GM19372 (cell line): ENCODE measurements around the gene CMSS1.

Experiments
- ATAC-seq: cut with Tn5 transposase; IDR thresholded peaks from one replicate; pipeline ENCODE4 v1.9.1; 2021; ENCODE audit warnings: mild to moderate bottlenecking, low read depth, moderate library complexity; ENCODE audit not compliant: unreplicated experiment

The CMSS1 gene

GRCh38 chr3:99954914-99955644, 137.4 kb downstream of the CMSS1 start:
- ATAC-seq = no peak

DNA sequence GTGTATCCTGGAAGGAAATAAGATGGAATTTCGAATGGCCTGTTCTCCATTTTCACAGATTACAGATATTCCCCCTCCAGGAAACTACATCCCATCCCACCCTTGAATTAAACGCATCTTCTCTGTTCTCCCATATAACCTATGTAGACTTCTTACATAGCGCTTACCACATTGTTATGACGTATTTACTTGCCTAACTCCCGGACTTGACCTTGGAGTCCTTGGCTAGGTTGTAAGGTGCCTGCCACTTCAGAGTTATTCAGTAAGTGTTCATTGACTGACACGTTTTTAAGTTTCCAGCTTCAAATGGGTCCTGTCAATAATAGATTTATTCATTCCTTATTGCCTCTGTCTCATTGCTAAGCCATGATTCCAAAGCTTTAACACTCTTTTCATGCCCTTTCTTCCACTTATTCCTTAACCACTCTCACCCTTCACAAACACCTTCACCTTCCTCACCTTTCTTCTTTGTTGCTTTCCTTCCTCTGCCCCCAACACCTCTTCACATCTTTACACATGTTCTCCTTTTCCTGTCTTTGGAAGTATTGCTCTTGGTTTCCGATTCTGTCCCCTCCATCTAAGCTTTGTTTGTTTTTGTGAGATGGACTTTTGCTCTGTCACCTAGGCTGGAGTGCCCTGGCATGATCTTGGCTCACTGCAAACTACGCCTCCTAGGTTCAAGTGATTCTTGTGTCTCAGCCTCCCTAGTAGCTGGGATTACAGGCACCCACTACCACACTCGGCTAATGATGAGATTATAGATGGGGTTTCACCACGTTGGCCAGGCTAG, 138.3 kb downstream of the CMSS1 start:
- ATAC-seq = no peak

DNA sequence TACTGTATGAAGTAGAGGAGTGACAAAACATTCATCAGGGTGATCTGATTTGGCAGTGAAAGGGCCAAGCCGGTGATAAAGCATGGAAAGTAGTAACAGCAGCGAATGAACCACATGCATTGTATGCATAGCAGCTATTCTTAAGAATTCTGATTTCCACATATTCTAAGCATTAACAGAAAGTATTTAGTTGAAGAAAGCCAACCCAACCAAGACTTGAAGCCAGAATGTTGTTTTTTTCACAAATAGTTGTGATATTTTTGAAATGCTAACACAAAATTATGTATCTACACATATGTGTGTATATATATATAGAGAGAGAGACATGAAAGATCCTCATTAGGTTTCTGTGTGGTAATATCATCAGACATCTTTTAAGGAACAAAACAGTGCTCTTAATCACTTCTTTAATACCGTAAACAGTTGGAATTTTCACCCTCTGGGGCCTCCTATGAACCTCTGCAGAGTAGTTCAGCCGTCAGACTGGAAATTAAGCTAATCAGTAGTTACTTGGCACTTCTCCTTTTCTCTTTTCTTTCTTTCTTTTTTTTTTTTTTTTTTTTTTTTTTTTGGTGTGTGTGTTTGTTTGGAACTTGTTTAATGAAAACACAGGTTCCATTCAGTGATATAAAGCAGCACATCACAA, 139.6 kb downstream of the CMSS1 start:
- ATAC-seq = no peak

GRCh38 chr3:99958222-99958912, 140.7 kb downstream of the CMSS1 start:
- no peak for ATAC-seq

GRCh38 chr3:99960123-99960878, 142.6 kb downstream of the CMSS1 start:
- ATAC-seq = no peak

GRCh38 chr3:99960941-99961340, 143.3 kb downstream of the CMSS1 start:
- no peak for ATAC-seq

DNA sequence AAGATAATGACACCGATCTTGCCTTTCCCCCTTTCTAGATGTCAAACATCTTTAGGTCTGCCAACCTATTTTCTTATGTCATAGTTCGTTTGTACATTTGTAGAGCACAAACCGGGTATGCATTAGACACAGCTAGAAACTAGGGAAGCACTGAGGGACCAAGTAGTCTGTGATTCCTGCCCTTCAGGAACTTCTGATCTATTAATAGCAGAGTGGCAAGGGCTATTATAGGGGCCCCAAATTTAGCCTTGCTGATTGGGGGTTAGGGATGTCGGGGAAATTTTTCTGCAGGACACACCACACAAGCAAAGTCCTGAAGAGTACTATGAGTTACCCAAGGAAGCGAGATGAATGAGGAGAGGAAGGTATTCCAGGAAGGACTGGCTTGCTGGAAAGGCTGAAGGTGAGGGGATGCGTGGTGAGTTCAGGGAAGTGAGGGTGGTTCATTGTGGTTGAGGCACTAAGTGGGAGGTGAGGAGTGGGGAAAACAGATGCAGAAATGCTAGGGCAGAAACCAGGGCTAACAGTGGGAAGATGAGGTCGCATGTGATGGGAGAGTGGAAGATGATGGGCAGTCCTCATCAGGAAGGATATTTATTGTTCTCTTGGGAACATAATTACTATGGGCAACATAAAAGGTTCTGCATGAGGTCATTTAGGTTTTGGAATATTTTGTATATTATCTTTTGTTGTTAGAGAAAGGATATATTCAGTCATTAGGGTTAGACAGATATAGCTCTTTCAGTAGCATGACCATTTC, 144.3 kb downstream of the CMSS1 start:
- ATAC-seq = no peak

- ATAC-seq = no peak
Observed at GRCh38 chr3:99962703-99963102, 145.0 kb downstream of the CMSS1 start.

GRCh38 chr3:99965077-99965476, 147.4 kb downstream of the CMSS1 start:
- ATAC-seq = no peak

DNA sequence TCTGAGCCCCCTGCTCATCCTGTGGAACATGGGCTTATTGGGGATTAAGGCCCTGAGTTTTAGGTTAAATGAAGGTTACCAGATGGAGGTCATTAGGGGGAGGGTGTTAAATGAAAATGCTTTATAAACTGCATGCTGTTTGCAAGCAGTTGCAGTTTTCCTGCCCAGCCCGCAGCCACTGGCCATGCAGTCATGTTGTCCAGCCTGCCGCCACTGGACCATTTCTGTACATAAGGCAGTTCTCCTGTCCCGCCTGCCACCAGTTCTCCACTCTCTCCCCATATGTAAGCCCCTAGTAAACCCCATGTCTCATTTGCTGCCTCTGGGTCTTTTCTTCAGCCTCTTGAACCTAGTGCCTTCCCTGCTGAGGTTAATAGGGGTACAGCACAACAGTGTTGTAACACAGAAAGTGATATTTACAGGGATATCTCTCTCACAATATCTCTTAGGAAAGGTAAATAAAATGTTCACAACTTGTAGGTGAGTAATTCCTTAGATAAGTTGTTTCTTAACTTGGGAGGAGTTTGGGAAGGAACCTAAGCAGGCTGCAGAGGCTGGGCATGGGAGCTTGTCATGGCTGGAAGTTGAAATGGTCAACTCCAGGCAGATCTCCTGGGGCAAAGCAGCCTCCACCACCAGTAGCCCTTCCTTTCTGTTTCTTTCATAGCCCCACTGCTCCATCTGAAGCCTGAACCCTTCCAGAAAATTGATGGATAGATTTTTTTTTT, 148.2 kb downstream of the CMSS1 start:
- no peak for ATAC-seq

- ATAC-seq = no peak
Observed at GRCh38 chr3:99966662-99967416, 149.2 kb downstream of the CMSS1 start.

DNA sequence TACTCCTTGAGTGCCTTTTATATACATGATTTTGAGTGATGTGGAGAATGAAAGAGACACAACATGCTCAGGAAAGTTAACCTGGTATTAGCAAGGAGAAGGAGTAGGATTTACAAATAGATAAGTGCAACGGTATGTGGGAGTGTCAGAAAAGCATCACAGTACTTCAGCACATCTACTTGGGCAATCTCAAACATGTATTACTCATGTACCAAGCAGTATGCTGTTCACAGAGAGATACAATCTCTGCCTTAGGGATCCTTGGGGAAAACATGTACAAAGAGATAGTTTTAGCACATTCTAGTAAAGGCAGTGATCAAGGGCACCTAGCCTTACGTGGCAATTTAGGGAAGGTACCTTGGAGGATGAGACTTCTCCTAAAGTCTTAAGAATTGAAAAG, 150.1 kb downstream of the CMSS1 start:
- no peak for ATAC-seq

- ATAC-seq = no peak
Observed at GRCh38 chr3:99969136-99969535, 151.5 kb downstream of the CMSS1 start.

- ATAC-seq = peak; percentile 83
Observed at GRCh38 chr3:99970198-99970597, 152.5 kb downstream of the CMSS1 start.

DNA sequence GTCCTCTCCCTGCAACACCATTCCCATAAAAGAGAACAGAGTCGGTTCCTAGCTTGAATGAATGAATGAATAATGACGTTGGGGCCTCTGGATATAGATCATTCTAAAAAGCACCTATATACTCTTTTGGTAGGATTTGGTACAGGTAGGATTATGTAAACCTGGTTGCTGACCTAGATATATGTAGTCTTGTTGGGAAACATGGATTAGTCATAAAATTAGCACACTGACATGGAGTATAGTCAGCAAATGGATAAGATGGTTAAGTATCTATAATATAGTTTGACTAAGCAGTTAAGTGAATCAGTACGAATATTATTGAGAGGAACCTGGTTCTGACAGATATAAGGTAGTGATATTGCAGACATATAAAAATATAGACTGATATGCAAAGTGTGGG, 154.1 kb downstream of the CMSS1 start:
- no peak for ATAC-seq

- ATAC-seq = no peak
Observed at GRCh38 chr3:99972380-99973104, 154.9 kb downstream of the CMSS1 start.

- no peak for ATAC-seq
Observed at GRCh38 chr3:99974989-99975388, 157.3 kb downstream of the CMSS1 start.
